ELR (cell line): Measurements from ENCODE around the gene CDC42BPG.

Source experiments
- DNase-seq: peaks from one replicate; pipeline ENCODE4 v3.0.0-alpha.2; 2015; ENCODE audit warnings: low read depth

The CDC42BPG gene

DNA sequence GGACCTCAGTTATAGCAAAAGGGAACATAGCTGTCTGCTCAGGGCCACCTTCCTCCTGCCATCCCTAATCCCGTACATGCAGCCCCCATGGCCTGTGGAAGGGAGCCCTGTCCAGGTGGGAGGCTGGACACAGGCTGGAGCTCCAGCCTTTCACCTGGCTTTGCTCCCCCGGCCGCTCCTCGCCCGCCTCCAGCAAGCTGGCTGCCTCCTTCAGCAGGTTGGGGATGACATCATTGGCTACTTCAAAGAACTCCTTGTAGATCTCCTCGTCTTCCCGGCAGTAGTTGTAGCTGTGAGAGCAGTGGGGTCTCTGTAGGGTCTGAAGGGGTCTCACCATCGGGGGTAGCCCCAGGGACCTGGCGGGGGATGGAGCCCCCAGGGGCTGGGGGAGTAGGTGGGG, 39.0 kb downstream of the CDC42BPG start:
- no peak for DNase-seq

GRCh38 chr11:64804346-64805210, 39.9 kb downstream of the CDC42BPG start:
- DNase-seq = no peak

DNA sequence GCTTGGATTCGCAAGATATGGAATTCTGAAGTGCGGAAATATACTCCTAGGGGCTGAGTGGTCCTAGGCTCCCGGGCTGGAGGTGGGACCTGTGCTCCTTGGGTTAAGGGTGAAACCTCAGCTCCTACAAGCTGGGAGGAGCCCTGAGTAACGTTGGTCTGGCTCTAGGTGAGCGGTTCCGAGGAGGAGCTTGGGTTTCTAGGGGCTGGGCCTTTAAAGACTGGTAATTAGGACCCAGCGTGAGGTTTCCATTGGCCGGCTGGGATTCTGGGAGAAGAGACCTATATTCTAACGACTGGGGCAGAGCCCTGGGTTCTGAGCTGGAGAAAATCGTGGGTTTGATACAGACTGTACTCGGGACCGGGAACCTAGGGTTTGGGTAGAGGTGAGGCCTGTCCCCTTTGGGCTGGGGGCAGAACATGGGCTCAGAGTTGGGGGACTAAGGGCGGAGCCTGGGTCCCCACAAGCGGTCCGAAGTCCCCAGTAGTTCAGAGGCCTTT, 40.6 kb downstream of the CDC42BPG start:
- no peak for DNase-seq

DNA sequence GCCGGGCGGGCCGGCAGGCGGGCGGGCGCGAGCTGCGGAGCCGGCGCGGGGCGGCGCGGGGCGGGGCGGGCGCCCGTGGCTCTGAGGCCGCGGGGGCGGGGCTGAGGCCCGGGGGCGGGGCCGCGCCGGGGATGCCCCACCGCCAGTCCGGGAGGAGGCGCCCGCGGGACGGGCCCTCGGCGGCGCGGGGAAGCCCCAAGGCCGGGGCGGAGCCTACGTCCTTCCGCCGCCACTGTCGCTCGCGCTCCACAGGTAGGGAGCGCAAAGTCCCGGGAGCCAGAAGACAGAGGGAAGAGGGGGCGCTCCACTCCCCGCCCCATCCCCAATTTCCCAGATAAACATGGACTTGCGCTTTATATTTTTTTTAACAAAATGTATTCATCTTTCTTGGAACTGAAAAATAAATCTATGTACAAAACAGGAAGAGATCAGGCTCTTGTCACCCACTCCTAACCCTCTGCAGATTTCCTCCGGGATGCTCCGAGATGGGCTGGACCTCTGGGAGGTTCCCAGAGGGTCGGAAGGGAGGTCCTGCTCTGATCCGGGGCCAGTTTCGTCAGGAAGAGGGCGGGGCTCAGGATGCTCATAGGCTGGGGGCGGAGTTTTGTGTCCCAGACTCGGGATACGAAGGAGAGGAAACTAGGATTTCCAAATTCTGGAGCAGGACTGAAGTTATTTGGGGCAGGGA, 41.2 kb downstream of the CDC42BPG start, which contains the start of gene MAP4K2:
TSS of gene MAP4K2 (minus strand) at position 57 of the 688 bp plus-strand sequence. CDS start 65 bp downstream, outside the sequence.
- peak; percentile 92 for DNase-seq

DNA sequence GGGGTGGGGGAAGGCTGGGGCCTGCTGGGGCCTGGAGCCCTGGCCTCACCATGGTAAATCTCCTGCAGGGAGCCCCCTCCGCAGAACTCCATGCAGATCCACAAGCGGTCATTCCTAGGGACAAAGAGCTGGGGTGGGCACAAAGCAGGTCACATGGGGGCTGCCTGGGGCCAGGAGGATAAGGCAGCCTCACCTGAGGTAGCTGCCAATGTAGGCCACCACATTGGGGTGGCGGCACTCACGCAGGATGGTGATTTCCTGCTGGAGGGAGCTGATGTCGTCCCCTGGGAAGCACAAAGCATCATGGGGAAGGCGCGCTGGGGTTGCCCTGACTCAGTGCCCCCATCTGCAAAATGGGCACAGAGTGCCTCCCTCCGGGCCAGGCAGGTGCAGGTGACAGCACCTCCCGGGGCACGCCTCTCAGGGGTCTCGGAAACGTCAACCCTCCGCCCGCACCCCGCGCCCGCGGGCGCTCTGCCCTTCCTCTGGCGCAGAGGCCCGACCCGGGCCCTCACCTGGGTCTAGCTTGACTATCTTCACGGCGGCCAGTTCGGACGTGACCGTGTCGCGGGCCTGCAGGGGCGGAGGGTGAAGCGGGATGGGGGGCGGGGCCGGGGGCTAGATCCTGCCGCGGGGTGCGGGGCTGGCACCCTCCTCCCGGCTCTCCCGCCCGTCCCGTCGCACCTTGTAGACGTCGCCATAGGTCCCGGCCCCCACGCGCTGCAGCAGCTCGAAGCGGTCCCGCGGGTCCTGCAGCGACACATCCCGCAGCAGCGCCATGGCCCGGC, 41.9 kb downstream of the CDC42BPG start:
- DNase-seq = no peak

DNA sequence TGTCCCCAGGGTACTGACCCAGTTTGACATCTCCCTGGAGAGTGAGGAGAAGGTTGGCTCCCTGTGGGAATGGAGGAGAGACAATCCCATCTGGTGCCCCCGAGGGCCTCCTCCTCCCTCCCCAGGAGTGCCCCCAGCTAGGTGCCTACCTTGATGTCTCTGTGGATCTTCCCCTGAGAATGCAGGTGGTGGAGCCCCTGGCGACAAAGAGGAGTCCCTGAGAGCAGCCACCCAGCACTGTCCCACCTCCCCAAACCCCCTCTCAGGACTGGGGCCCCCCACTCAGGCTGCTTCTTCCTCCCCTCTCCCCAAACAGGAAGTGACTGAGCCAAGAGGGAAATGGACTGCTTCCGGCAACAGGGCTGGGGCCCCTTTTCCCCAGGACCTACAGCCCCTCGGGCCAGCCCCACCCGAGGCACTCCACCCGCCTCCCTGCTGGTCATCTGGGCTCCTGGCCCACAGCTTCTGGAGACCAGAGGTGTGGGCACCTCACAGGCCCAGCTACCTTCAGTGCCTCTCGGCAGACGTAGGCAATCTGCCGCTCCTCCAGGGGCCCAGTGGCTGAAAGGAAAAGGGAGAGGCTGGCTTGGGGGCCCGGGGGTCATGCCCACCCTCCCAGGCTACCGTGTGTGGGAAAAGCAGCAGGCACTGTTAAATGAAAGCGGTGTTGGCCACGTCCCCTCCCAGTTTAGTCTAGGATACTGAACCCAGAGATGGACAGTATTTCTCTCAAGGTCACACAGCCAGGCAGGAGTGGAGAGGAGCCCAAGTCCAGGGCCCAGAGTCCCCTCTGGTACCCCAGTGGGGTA, 42.7 kb downstream of the CDC42BPG start:
- no peak for DNase-seq

- no peak for DNase-seq
These were observed 43.3 kb downstream of the CDC42BPG start for GRCh38 chr11:64801158-64801464.

- DNase-seq = no peak
These were observed 43.9 kb downstream of the CDC42BPG start for GRCh38 chr11:64800303-64801157.

DNA sequence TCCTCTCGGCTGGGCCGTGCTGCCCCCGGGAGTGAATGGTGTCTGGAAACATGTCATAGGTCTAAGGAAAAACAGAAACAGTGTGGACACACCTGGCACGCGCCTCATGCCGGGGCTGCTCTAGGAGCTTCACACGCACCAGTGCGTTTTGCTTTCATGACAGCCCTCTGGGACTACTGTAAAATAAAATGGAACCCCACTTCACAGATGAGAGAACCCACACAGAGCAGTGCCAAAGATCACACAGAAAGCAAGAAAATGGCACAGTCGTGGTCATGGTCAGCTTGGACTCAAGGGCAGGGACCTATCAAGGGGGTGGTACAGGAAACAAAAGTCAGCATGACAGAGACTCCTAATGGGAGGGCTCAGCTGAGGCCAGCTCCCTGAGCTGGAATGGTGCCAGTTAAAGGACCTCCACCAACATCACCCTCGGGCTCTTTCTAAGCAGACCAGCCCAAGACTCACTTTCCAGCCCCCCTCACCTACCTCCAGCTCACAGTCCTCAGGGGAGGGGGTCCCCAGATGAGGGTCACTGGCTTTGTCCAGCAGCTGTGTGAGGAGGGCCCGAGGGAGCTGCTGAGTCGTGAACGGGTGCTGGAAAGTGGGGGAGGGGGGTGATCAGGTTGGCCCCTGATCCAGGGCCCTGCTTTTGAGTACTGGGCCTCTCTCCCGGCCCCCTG, 44.7 kb downstream of the CDC42BPG start:
- no peak for DNase-seq

- DNase-seq = no peak
These were observed 45.2 kb downstream of the CDC42BPG start for GRCh38 chr11:64799256-64799622.

DNA sequence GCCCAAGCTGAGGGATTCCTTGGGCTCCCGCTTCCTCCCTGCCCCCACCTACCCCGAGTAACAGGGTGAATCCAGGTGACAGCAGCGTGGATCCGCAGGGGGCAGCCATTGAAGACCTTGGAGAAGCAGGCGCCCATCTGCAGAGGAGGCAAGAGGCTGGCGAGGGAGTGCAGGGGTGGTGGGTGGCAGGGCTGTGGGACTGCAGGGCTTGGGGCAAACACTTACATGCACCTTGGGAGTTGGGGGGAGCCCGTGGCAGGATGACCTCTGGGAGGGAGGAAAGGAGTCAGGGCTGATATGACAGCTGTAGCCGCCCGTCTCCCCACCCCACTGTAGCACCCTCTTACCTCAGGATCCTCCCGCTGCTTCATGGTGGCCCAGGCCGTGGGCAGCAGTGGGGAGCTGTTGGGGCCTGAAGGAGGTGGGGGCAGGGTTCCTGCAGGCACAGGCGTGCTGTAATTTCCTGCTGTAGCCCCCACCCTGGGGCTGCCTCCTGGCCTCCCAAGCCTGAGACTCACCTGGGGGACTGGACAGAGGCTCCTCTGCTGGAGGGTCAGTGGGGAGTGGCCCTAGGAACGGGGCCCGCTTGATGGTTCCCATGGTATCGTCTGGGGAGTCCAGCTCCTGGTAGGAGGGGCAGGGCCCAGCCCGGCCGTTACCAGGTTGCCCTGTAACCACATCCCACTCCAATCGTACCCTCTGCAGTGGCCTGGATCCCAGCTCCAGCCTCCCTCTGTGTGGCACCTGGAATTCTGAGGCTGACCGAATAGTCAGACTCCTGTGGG, 47.5 kb downstream of the CDC42BPG start:
- DNase-seq = no peak

DNA sequence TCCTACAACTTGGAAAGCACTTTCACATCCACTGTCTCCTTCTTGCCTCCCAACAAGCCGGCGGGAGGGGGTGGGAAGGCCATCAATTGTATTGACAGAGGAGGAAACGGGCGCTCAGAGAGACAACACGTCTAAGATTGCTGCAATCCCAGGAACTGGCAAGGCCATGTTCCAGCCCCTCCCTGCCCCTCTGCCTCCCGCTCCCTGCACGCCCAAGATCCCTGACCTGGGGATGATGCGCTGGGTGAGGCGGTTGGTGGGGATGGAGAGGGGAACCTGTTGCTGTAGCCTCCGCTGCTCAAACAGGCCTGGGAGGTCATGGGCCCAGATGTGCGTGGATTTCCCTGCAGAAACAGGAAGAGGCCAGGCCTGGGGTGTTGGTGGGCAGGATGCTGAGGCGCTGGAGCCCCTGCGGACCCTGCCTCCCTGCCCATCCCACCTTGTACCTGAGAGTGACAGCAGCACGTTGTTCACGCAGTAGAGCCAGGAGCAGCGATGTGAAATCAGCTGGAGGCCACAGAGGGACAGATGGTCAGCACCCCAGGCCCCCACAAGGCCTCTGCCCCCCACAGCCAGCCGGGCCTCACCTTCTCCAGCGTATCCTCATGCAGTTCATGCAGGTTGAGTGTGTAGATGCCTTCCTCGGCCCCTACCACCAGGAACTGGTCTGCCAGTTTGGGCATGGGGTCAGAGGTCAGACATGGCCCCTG, 48.3 kb downstream of the CDC42BPG start:
- DNase-seq = no peak

- DNase-seq = no peak
These were observed 49.9 kb downstream of the CDC42BPG start for GRCh38 chr11:64794526-64794925.

GRCh38 chr11:64793271-64794160, 50.9 kb downstream of the CDC42BPG start:
- DNase-seq = no peak

- DNase-seq = no peak
These were observed 52.0 kb downstream of the CDC42BPG start for GRCh38 chr11:64792482-64792881.

DNA sequence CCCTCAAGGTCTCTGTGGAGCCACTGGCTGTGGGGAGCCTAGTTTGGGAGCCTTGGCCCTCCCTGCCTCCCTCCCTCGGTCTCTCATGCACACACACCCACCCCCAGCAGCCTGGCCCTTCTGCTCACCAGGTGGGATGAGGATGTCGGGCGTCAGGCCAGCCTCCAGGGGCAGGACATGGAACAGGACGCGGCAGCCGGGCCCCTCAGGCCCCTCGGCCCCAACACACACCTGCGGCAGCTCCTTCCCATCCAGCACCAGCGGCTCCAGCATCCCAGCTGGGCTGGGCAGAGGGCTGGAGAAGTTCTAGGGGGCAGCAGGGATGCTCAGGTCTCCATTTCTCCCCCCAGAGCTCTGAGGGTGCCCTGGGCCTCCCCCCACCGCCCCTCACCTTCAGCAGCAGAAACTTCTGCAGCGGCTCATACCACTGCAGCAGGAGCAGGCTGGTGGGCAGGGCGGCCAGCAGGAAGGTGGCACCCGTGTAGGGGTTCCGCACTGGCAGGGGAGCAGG, 52.6 kb downstream of the CDC42BPG start:
- DNase-seq = no peak
